BJ (cell line): ENCODE measurements around the gene NUDT8. TPM values are rescaled to one million over a fixed set of nuclear protein-coding genes. Genes with fewer than 3 reads are reported as not detected.

ENCODE experiments used
- CTCF ChIA-PET: fragments of 350-600 bp; formaldehyde crosslinking; extraction: SDS; loops from one replicate; lab custom pipeline; 2021; ENCODE audit warnings: antibody characterized with exemption, inconsistent platforms; lab: Yijun Ruan, JAX
- POLR2A ChIA-PET: fragments of 300-600 bp; sonication (Branson Sonifier 250); formaldehyde crosslinking; extraction: SDS; loops from one replicate; lab custom pipeline; 2021; ENCODE audit warnings: antibody characterized with exemption; lab: Charles Lee
- DNase-seq: peaks from one replicate; pipeline ENCODE4 v3.0.0-alpha.2; 2011; ENCODE audit warnings: low read depth
- H3K27me3 ChIP-seq: 2 replicates; pipeline ENCODE4 v1.6.0; 2011; ENCODE audit warnings: low read length; ENCODE audit not compliant: control insufficient read depth, insufficient read depth
- H3K36me3 ChIP-seq: 2 replicates; pipeline ENCODE4 v1.5.1; 2011; ENCODE audit warnings: low read length; ENCODE audit not compliant: control insufficient read depth, insufficient read depth
- H3K4me3 ChIP-seq: 2 replicates; pipeline ENCODE4 v1.5.1; 2011; ENCODE audit warnings: low read depth, mild to moderate bottlenecking, control low read depth, low read length
- polyA plus RNA-seq: library from polyadenylated mRNA; depleted of rRNA; stranded (reverse); fragments of >200 nt; gene quantifications from 2 replicates; pipeline ENCODE4 v1.2.3, GENCODE V29; 2011
- TF ChIP-seq, protein P1 (sequence below): IDR thresholded peaks from 2 replicates; pipeline ENCODE4 v1.5.1; 2011; ENCODE audit warnings: low read depth, mild to moderate bottlenecking, control low read depth, inconsistent platforms, low read length, moderate library complexity; ENCODE audit not compliant: insufficient read depth

Gene NUDT8
- polyA plus RNA-seq, 1 experiment, result 1.7 TPM

DNA sequence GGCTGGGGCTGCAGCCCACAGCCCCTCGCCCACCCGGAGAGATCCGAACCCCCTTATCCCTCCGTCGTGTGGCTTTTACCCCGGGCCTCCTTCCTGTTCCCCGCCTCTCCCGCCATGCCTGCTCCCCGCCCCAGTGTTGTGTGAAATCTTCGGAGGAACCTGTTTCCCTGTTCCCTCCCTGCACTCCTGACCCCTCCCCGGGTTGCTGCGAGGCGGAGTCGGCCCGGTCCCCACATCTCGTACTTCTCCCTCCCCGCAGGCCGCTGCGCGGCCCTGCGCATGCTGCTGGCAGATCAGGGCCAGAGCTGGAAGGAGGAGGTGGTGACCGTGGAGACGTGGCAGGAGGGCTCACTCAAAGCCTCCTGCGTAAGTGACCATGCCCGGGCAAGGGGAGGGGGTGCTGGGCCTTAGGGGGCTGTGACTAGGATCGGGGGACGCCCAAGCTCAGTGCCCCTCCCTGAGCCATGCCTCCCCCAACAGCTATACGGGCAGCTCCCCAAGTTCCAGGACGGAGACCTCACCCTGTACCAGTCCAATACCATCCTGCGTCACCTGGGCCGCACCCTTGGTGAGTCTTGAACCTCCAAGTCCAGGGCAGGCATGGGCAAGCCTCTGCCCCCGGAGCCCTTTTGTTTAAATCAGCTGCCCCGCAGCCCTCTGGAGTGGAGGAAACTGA lies 45.4 kb downstream of the NUDT8 start:
- peak overlapping the region; percentile 94 for H3K4me3 ChIP-seq
- peaks cover 12% of the 10 kb centered on the region for H3K27me3 ChIP-seq
- TF ChIP-seq, protein P1, sequence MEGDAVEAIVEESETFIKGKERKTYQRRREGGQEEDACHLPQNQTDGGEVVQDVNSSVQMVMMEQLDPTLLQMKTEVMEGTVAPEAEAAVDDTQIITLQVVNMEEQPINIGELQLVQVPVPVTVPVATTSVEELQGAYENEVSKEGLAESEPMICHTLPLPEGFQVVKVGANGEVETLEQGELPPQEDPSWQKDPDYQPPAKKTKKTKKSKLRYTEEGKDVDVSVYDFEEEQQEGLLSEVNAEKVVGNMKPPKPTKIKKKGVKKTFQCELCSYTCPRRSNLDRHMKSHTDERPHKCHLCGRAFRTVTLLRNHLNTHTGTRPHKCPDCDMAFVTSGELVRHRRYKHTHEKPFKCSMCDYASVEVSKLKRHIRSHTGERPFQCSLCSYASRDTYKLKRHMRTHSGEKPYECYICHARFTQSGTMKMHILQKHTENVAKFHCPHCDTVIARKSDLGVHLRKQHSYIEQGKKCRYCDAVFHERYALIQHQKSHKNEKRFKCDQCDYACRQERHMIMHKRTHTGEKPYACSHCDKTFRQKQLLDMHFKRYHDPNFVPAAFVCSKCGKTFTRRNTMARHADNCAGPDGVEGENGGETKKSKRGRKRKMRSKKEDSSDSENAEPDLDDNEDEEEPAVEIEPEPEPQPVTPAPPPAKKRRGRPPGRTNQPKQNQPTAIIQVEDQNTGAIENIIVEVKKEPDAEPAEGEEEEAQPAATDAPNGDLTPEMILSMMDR, result no peak
- peaks cover 8% of the 10 kb centered on the region; the same call in 1 of the 2 replicates for H3K36me3 ChIP-seq
- POLR2A ChIA-PET, result interaction anchor here (0.9 kb wide), 1 partner anchor 20 kb away, joined by 6 read pairs; no protein-coding TSS in a partner anchor
- CTCF ChIA-PET, result interaction anchor here (0.6 to 4.5 kb wide), 15 partner anchors 8 to 689 kb away, joined by 3 to 50 read pairs (median 3); partner anchors contain the start of genes NUDT8 and RAD9A
- no peak for DNase-seq

- peak within 1 kb of the TSS; percentile 94 for H3K4me3 ChIP-seq
- H3K27me3 ChIP-seq, result peaks cover 12% of the 10 kb centered on the region
- peak; percentile 55 for DNase-seq
- POLR2A ChIA-PET, result interaction anchor here (0.9 kb wide), 1 partner anchor 19 kb away, joined by 6 read pairs; no protein-coding TSS in a partner anchor
- TF ChIP-seq, protein P1, result peak; percentile 56
- H3K36me3 ChIP-seq, result peaks cover 8% of the 10 kb centered on the region; the same call in 1 of the 2 replicates
- CTCF ChIA-PET, result interaction anchor here (0.6 to 4.5 kb wide), 19 partner anchors 9 to 627 kb away, joined by 3 to 50 read pairs (median 3); partner anchors contain the start of genes NUDT8 and RAD9A
These were observed 46.2 kb downstream of the NUDT8 start, which contains the start of gene GSTP1 for GRCh38 chr11:67583247-67584204. Gene GSTP1, plus strand, starts transcription at chr11:67583812. Its CDS starts 32 bp downstream, at chr11:67583844.

DNA sequence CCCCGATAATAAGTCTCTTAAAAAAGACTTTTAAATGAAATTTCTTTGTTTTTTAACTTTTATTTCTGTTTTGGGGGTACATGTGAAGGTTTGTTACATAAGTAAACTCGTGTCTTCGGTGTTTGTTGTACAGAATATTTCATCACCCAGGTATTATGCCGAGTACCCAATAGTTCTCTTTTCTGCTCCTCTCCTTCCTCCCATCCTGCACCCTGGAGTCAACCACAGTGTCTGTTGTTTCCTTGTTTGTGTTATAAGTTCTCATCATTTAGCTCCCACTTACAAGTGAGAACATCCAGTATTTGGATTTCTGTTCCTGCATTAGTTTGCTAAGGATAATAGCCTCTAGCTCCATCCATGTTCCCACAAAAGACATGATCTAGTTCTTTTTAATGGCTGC lies 47.7 kb downstream of the NUDT8 start:
- CTCF ChIA-PET, result interaction anchor here (0.8 to 4.5 kb wide), 6 partner anchors 9 to 190 kb away, joined by 3 to 50 read pairs (median 4); partner anchors contain the start of gene RAD9A

DNA sequence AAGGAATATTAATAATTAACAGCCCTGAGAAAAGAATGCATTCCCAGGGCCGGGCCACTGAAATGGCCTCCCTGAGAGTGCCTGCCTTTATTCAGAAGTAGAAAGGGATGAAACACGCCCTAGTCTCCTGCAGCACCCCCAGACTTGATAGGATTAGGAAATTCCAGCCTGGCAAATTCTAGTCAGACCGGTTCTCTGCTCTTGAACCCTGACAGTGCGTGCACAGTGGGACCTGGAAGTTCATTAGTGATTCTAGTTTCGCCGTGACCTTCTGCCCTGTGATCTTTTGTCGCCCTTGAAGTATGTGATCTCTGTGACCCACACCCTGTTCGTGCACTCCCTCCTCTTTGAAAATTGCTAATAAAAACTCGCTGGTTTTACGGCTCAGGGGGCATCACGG lies 48.3 kb downstream of the NUDT8 start:
- ChIA-PET CTCF (interaction anchor here (1.9 to 4.5 kb wide), 2 partner anchors 9 to 33 kb away, joined by 5 to 50 read pairs; no protein-coding TSS in a partner anchor), POLR2A (no interaction called here)

More for the DNA sequence above, 47.7 kb downstream of the NUDT8 start:
- no peak for DNase-seq
- Histone ChIP-seq H3K27me3 (peaks cover 20% of the 10 kb centered on the region), H3K36me3 (peaks cover 7% of the 10 kb centered on the region; the same call in 1 of the 2 replicates), H3K4me3 (no peak overlapping the region)
- TF ChIP-seq, protein P1, result no peak
- POLR2A ChIA-PET, result no interaction called here

More for the DNA sequence above, 48.3 kb downstream of the NUDT8 start:
- Histone ChIP-seq H3K4me3 (no peak overlapping the region), H3K36me3 (peaks cover 4% of the 10 kb centered on the region; the same call in 1 of the 2 replicates), H3K27me3 (peaks cover 21% of the 10 kb centered on the region)
- TF ChIP-seq, protein P1, result no peak
- no peak for DNase-seq
